Measurements from ENCODE around the gene CWF19L2. TPM values are rescaled to one million over a fixed set of nuclear protein-coding genes. Genes with fewer than 3 reads are reported as not detected.
"Not testable (repeated sequence)": the region's sequence is repeated elsewhere in the genome, so short reads cannot be mapped to it uniquely, and the experiment has no call there.

The CWF19L2 gene
- total RNA-seq, 1 donor from 2014 or later, result 14.8 TPM

- TF ChIP-seq CTCF (conservative IDR thresholded peaks at IDR 0.05), result no peak
- H3K27ac Mint-ChIP-seq (ENCODE audit: unreplicated experiment), result no peak overlapping the region
- DNase-seq (ENCODE audit: low read depth, low spot score), result no peak
- H3K4me3 Mint-ChIP-seq, result no peak overlapping the region
- no peaks in the 10 kb centered on the region for H3K36me3 Mint-ChIP-seq (ENCODE audit: low read depth)
- no peaks in the 10 kb centered on the region for H3K27me3 Mint-ChIP-seq (ENCODE audit: low read depth)
- no peaks in the 10 kb centered on the region for H3K9me3 Mint-ChIP-seq
- H3K4me1 Mint-ChIP-seq, result no peaks in the 10 kb centered on the region
Observed at GRCh38 chr11:107430525-107430924, 27.1 kb downstream of the CWF19L2 start.

- Mint-ChIP-seq H3K27ac (ENCODE audit: unreplicated experiment) (peak overlapping the region; percentile 39), H3K36me3 (ENCODE audit: low read depth) (peaks cover 3% of the 10 kb centered on the region), H3K4me3 (no peak overlapping the region), H3K9me3 (no peaks in the 10 kb centered on the region), H3K4me1 (no peaks in the 10 kb centered on the region), H3K27me3 (ENCODE audit: low read depth) (no peaks in the 10 kb centered on the region)
- no peak for TF ChIP-seq CTCF (conservative IDR thresholded peaks at IDR 0.05)
- no peak for DNase-seq (ENCODE audit: low read depth, low spot score)
Observed at GRCh38 chr11:107427569-107428180, 29.9 kb downstream of the CWF19L2 start.

GRCh38 chr11:107413352-107413751, 44.3 kb downstream of the CWF19L2 start:
- no peak for TF ChIP-seq CTCF (conservative IDR thresholded peaks at IDR 0.05)
- Mint-ChIP-seq H3K36me3 (ENCODE audit: low read depth) (peaks cover 4% of the 10 kb centered on the region), H3K27ac (ENCODE audit: unreplicated experiment) (no peak overlapping the region), H3K9me3 (no peaks in the 10 kb centered on the region), H3K4me3 (no peak overlapping the region), H3K4me1 (no peaks in the 10 kb centered on the region), H3K27me3 (ENCODE audit: low read depth) (no peaks in the 10 kb centered on the region)
- no peak for DNase-seq (ENCODE audit: low read depth, low spot score)

GRCh38 chr11:107408762-107409211, 48.8 kb downstream of the CWF19L2 start:
- H3K4me3 Mint-ChIP-seq, result no peak overlapping the region
- H3K9me3 Mint-ChIP-seq, result no peaks in the 10 kb centered on the region
- H3K27me3 Mint-ChIP-seq (ENCODE audit: low read depth), result no peaks in the 10 kb centered on the region
- no peak overlapping the region for H3K27ac Mint-ChIP-seq (ENCODE audit: unreplicated experiment)
- peaks cover 6% of the 10 kb centered on the region for H3K36me3 Mint-ChIP-seq (ENCODE audit: low read depth)
- no peak for TF ChIP-seq CTCF (conservative IDR thresholded peaks at IDR 0.05)
- DNase-seq (ENCODE audit: low read depth, low spot score), result no peak
- no peaks in the 10 kb centered on the region for H3K4me1 Mint-ChIP-seq

GRCh38 chr11:107405260-107405659, 52.4 kb downstream of the CWF19L2 start:
- H3K4me3 Mint-ChIP-seq, result no peak overlapping the region
- no peak overlapping the region for H3K27ac Mint-ChIP-seq (ENCODE audit: unreplicated experiment)
- H3K9me3 Mint-ChIP-seq, result peaks cover 10% of the 10 kb centered on the region
- peaks cover 31% of the 10 kb centered on the region for H3K36me3 Mint-ChIP-seq (ENCODE audit: low read depth)
- no peaks in the 10 kb centered on the region for H3K27me3 Mint-ChIP-seq (ENCODE audit: low read depth)
- no peak for DNase-seq (ENCODE audit: low read depth, low spot score)
- no peak for TF ChIP-seq CTCF (conservative IDR thresholded peaks at IDR 0.05)
- H3K4me1 Mint-ChIP-seq, result no peaks in the 10 kb centered on the region

- not testable (repeated sequence) for H3K27ac Mint-ChIP-seq (ENCODE audit: unreplicated experiment); H3K4me1 Mint-ChIP-seq; DNase-seq (ENCODE audit: low read depth, low spot score); H3K27me3 Mint-ChIP-seq (ENCODE audit: low read depth); H3K4me3 Mint-ChIP-seq
- H3K36me3 Mint-ChIP-seq (ENCODE audit: low read depth), result peaks cover 59% of the 10 kb centered on the region
- peaks cover 15% of the 10 kb centered on the region for H3K9me3 Mint-ChIP-seq
Observed at GRCh38 chr11:107401131-107401530, 56.5 kb downstream of the CWF19L2 start.
